ENCODE data around the gene SLC1A6. TPM values are rescaled to one million over a fixed set of nuclear protein-coding genes. Genes with fewer than 3 reads are reported as not detected.

Gene SLC1A6
- total RNA-seq, 3 donors from 2014 or later (not counting 1 experiment from before 2014, with no cell fraction given), result not detected

GRCh38 chr19:15010501-15011300 is 31.0 kb upstream of the SLC1A6 start:
- Mint-ChIP-seq H3K9me3 (no peaks in the 10 kb centered on the region), H3K4me3 (no peak overlapping the region), H3K27ac (no peak overlapping the region), H3K27me3 (ENCODE audit: low read depth in 2 of 2) (peaks cover 30 to 34% of the 10 kb centered on the region in 2 donors), H3K36me3 (no peaks in the 10 kb centered on the region), H3K4me1 (no peaks in the 10 kb centered on the region)
- ATAC-seq (no peak), DNase-seq (no peak)
- TF ChIP-seq, protein P1, sequence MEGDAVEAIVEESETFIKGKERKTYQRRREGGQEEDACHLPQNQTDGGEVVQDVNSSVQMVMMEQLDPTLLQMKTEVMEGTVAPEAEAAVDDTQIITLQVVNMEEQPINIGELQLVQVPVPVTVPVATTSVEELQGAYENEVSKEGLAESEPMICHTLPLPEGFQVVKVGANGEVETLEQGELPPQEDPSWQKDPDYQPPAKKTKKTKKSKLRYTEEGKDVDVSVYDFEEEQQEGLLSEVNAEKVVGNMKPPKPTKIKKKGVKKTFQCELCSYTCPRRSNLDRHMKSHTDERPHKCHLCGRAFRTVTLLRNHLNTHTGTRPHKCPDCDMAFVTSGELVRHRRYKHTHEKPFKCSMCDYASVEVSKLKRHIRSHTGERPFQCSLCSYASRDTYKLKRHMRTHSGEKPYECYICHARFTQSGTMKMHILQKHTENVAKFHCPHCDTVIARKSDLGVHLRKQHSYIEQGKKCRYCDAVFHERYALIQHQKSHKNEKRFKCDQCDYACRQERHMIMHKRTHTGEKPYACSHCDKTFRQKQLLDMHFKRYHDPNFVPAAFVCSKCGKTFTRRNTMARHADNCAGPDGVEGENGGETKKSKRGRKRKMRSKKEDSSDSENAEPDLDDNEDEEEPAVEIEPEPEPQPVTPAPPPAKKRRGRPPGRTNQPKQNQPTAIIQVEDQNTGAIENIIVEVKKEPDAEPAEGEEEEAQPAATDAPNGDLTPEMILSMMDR (IDR thresholded peaks at IDR 0.05), result no peak
- H3K4me3 ChIP-seq (ENCODE audit: low read length), result no peak overlapping the region
- H3K9me3 ChIP-seq (ENCODE audit: control insufficient read depth, insufficient read depth, low read length), result no peaks in the 10 kb centered on the region
- intact Hi-C loops (cut with micrococcal nuclease), result no loop called here
- H3K4me1 ChIP-seq (ENCODE audit: control insufficient read depth, insufficient read depth, low read length), result no peaks in the 10 kb centered on the region
- H3K27me3 ChIP-seq (ENCODE audit: control insufficient read depth, insufficient read depth, low read length), result no peaks in the 10 kb centered on the region
- H3K36me3 ChIP-seq (ENCODE audit: control insufficient read depth, insufficient read depth, low read length), result no peaks in the 10 kb centered on the region
- no peak overlapping the region for H3K27ac ChIP-seq (ENCODE audit: low read length)
- WGBS (ENCODE audit: insufficient coverage), result 12% methylated on average over 73 of the region's 73 CpGs

DNA sequence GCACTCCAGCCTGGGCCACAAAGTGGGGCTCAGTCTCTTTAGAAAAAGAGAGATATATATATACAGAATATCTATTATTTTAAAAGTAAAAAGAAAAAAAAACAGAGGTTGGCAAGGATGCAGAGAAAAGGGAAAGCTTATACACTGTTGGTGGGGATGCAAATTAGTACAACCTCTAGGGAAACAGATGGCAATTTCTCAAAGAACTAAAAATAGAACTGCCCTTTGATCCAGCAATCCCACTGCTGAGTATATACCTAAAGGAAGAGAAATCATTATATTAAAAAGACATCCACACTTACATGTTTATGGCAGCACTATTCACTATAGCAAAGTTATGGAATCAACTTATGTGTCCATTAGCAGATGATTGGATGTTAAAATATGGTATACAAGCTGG is 28.6 kb upstream of the SLC1A6 start:
- no peaks in the 10 kb centered on the region for H3K36me3 ChIP-seq (ENCODE audit: control insufficient read depth, insufficient read depth, low read length)
- Mint-ChIP-seq H3K36me3 (no peaks in the 10 kb centered on the region), H3K27ac (no peak overlapping the region), H3K27me3 (ENCODE audit: low read depth in 2 of 2) (peaks cover 29 to 30% of the 10 kb centered on the region in 2 donors), H3K4me3 (no peak overlapping the region), H3K4me1 (no peaks in the 10 kb centered on the region), H3K9me3 (no peaks in the 10 kb centered on the region)
- DNase-seq (no peak), ATAC-seq (no peak)
- H3K4me1 ChIP-seq (ENCODE audit: control insufficient read depth, insufficient read depth, low read length), result no peaks in the 10 kb centered on the region
- no peak overlapping the region for H3K4me3 ChIP-seq (ENCODE audit: low read length)
- H3K27me3 ChIP-seq (ENCODE audit: control insufficient read depth, insufficient read depth, low read length), result no peaks in the 10 kb centered on the region
- intact Hi-C loops (cut with micrococcal nuclease), result no loop called here
- TF ChIP-seq, protein P1 (IDR thresholded peaks at IDR 0.05), result no peak
- no peak overlapping the region for H3K27ac ChIP-seq (ENCODE audit: low read length)
- H3K9me3 ChIP-seq (ENCODE audit: control insufficient read depth, insufficient read depth, low read length), result no peaks in the 10 kb centered on the region

- Mint-ChIP-seq H3K9me3 (no peaks in the 10 kb centered on the region), H3K4me3 (no peak overlapping the region), H3K27ac (no peak overlapping the region), H3K4me1 (no peaks in the 10 kb centered on the region), H3K27me3 (ENCODE audit: low read depth in 2 of 2) (peaks cover 14 to 21% of the 10 kb centered on the region in 2 donors), H3K36me3 (no peaks in the 10 kb centered on the region)
- no peak for DNase-seq
- no peaks in the 10 kb centered on the region for H3K9me3 ChIP-seq (ENCODE audit: control insufficient read depth, insufficient read depth, low read length)
- WGBS (ENCODE audit: insufficient coverage), result 78% methylated on average over 1 of the region's 1 CpG
- intact Hi-C loops (cut with micrococcal nuclease), result no loop called here
- H3K4me3 ChIP-seq (ENCODE audit: low read length), result no peak overlapping the region
- no peak for ATAC-seq
- no peaks in the 10 kb centered on the region for H3K27me3 ChIP-seq (ENCODE audit: control insufficient read depth, insufficient read depth, low read length)
- H3K36me3 ChIP-seq (ENCODE audit: control insufficient read depth, insufficient read depth, low read length), result no peaks in the 10 kb centered on the region
- H3K27ac ChIP-seq (ENCODE audit: low read length), result no peak overlapping the region
- H3K4me1 ChIP-seq (ENCODE audit: control insufficient read depth, insufficient read depth, low read length), result no peaks in the 10 kb centered on the region
- TF ChIP-seq, protein P1 (IDR thresholded peaks at IDR 0.05), result no peak
Measured at GRCh38 chr19:14997981-14998380, 18.3 kb upstream of the SLC1A6 start.

DNA sequence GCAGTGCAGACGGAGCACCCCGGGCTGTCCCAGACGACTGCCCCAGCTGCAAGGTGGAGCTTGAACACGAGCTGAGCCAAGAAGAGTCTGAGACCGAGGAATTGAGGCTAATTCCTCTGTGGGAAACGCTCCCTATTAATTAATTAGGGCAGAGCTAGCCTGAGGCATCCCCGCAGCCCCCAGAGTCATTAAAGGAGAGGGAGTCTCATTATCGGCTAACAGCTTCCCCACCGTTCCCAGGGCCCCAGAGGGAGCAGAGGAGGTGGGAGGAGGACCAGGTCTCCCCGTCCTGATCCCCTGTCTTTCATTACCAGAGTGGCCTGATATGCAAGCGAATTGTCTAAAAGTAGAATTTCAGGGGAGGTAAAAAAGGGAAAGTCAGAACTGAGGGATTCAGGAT is 13.1 kb upstream of the SLC1A6 start:
- Mint-ChIP-seq H3K4me3 (no peak overlapping the region), H3K4me1 (no peaks in the 10 kb centered on the region), H3K27ac (no peak overlapping the region), H3K36me3 (no peaks in the 10 kb centered on the region), H3K27me3 (ENCODE audit: low read depth in 2 of 2) (peaks cover 6 to 14% of the 10 kb centered on the region in 2 donors), H3K9me3 (no peaks in the 10 kb centered on the region)
- Histone ChIP-seq H3K27me3 (ENCODE audit: control insufficient read depth, insufficient read depth, low read length) (no peaks in the 10 kb centered on the region), H3K4me1 (ENCODE audit: control insufficient read depth, insufficient read depth, low read length) (no peaks in the 10 kb centered on the region), H3K27ac (ENCODE audit: low read length) (no peak overlapping the region), H3K9me3 (ENCODE audit: control insufficient read depth, insufficient read depth, low read length) (no peaks in the 10 kb centered on the region), H3K36me3 (ENCODE audit: control insufficient read depth, insufficient read depth, low read length) (no peaks in the 10 kb centered on the region), H3K4me3 (ENCODE audit: low read length) (no peak overlapping the region)
- ATAC-seq (no peak), DNase-seq (no peak)
- 79% methylated on average over 11 of the region's 11 CpGs for WGBS (ENCODE audit: insufficient coverage)
- intact Hi-C loops (cut with micrococcal nuclease), result no loop called here
- TF ChIP-seq, protein P1 (IDR thresholded peaks at IDR 0.05), result no peak

Data from natural killer cell (primary cell).